K562 (cell line): Measurements from ENCODE around the gene NEU3. TPM values are rescaled to one million over a fixed set of nuclear protein-coding genes. Genes with fewer than 3 reads are reported as not detected.
A peak's percentile ranks its signal among the peaks of the same experiment; 100 is the strongest.

Experiments
- BRCA1 ChIP-seq, 2 experiments: fragments of 450-650 bp in 1 of 2; sonication (generic) in 1 of 2; formaldehyde crosslinking in 1 of 2; IDR thresholded peaks; 2 replicates each; pipeline versions ENCODE4 v1.5.0 to v1.6.1; 2017 to 2020; ENCODE audit warnings: mild to moderate bottlenecking in 1 of 2, missing genetic modification reagents in 1 of 2
- CBX2 ChIP-seq: fragments of 200-600 bp; sonication (generic); IDR thresholded peaks from one replicate; pipeline ENCODE4 v1.6.1; 2012; ENCODE audit warnings: mild to moderate bottlenecking, low read length, inconsistent platforms; ENCODE audit not compliant: insufficient read depth, poor library complexity, severe bottlenecking
- CGGBP1 ChIP-seq: fragments of 250-450 bp; sonication (Bioruptor Pico); IDR thresholded peaks from 2 replicates; pipeline ENCODE4 v1.9.0; 2021; ENCODE audit warnings: mild to moderate bottlenecking
- CTCF ChIP-seq, 3 experiments: IDR thresholded peaks in 2 of 3; conservative IDR thresholded peaks in 1 of 3; 2 replicates each; pipeline ENCODE4 v1.5.1; 2011 to 2012; ENCODE audit warnings: low read length in 3 of 3, mild to moderate bottlenecking in 3 of 3, control low read depth in 2 of 3, improper control_type of control experiment in 1 of 3, inconsistent platforms in 1 of 3, low read depth in 1 of 3, mixed read lengths in 1 of 3, moderate library complexity in 1 of 3; ENCODE audit not compliant: insufficient read depth in 2 of 3
- E2F1 ChIP-seq: sonication (generic); formaldehyde crosslinking; IDR thresholded peaks from 2 replicates; pipeline ENCODE4 v1.8.1; 2023; ENCODE audit warnings: mild to moderate bottlenecking, missing genetic modification reagents, moderate library complexity
- EZH2 ChIP-seq: IDR thresholded peaks from 2 replicates; pipeline ENCODE4 v1.6.1; 2012; ENCODE audit warnings: low read depth, mild to moderate bottlenecking, inconsistent platforms, low read length, borderline replicate concordance
- FOXJ3 ChIP-seq: sonication (generic); formaldehyde crosslinking; IDR thresholded peaks from 2 replicates; pipeline ENCODE4 v1.4.0; 2020; ENCODE audit warnings: mild to moderate bottlenecking, missing genetic modification reagents
- GTF2B ChIP-seq: IDR thresholded peaks from 2 replicates; pipeline ENCODE4 v1.6.1; 2011; ENCODE audit not compliant: insufficient read length; ENCODE audit errors: extremely low read depth
- HCFC1 ChIP-seq: IDR thresholded peaks from 2 replicates; pipeline ENCODE4 v1.6.1; 2012; ENCODE audit warnings: low read depth, low read length, improper control_type of control experiment
- KAT8 ChIP-seq: fragments of 450-650 bp; IDR thresholded peaks from 2 replicates; pipeline ENCODE4 v1.6.1; 2016; ENCODE audit warnings: low read depth, mild to moderate bottlenecking
- NFE2L1 ChIP-seq: fragments of 450-650 bp; IDR thresholded peaks from 2 replicates; pipeline ENCODE4 v1.6.1; 2016; ENCODE audit warnings: missing genetic modification characterization, low read depth, mild to moderate bottlenecking, missing compliant biosample characterization, moderate library complexity, borderline replicate concordance
- POU5F1 ChIP-seq: fragments of 150-350 bp; IDR thresholded peaks from 2 replicates; pipeline ENCODE4 v1.6.1; 2014; ENCODE audit warnings: borderline replicate concordance, low read length, low read depth, mild to moderate bottlenecking; ENCODE audit not compliant: partially characterized antibody
- PRPF4 ChIP-seq: fragments of 200-400 bp; formaldehyde crosslinking; IDR thresholded peaks from one replicate; pipeline ENCODE4 v1.6.1; 2017; ENCODE audit warnings: low read length, low read depth, mild to moderate bottlenecking; ENCODE audit not compliant: insufficient read depth, poor library complexity, severe bottlenecking
- SAFB2 ChIP-seq: fragments of 200-400 bp; formaldehyde crosslinking; IDR thresholded peaks from 2 replicates; pipeline ENCODE4 v1.6.1; 2018; ENCODE audit warnings: borderline replicate concordance, low read length, low read depth, moderate library complexity; ENCODE audit not compliant: severe bottlenecking
- TAL1 ChIP-seq: fragments of 450-650 bp; IDR thresholded peaks from 2 replicates; pipeline ENCODE4 v1.6.1; 2016; ENCODE audit warnings: mild to moderate bottlenecking
- ZBTB12 ChIP-seq: fragments of 250-450 bp; sonication (Bioruptor Pico); IDR thresholded peaks from 2 replicates; pipeline ENCODE4 v1.4.0; 2020
- ZNF316 ChIP-seq: fragments of 450-650 bp; IDR thresholded peaks from 2 replicates; pipeline ENCODE4 v1.6.1; 2016
- ZNF384 ChIP-seq: IDR thresholded peaks from 2 replicates; pipeline ENCODE4 v1.6.1; 2012; ENCODE audit warnings: low read depth, low read length, improper control_type of control experiment
- ZNF395 ChIP-seq: fragments of 200-800 bp; sonication (Bioruptor generic); IDR thresholded peaks from 2 replicates; pipeline ENCODE4 v1.6.1; 2017; ENCODE audit warnings: missing genetic modification characterization, missing compliant biosample characterization
- polyA plus RNA-seq, 8 experiments: library from polyadenylated mRNA; depleted of rRNA in 4 of 8; stranded (reverse) in 5 of 8; unstranded in 3 of 8; fragments of >200 nt; fragmentation: Nextera tagmentation in 2 of 8; fragmentation: Illumina TruSeq in 1 of 8; extraction: Ambion mirVana in 2 of 8; extraction: Trizol in 1 of 8; gene quantifications; 2 replicates each; pipeline versions ENCODE4 v1.2.1 to v1.2.3, GENCODE V29; 2011 to 2014; ENCODE audit warnings: inconsistent platforms in 1 of 8, missing spikeins in 1 of 8
- total RNA-seq, 7 experiments: library from RNA; depleted of rRNA in 6 of 7; stranded (reverse); fragments of >200 nt in 6 of 7; fragmentation: Illumina TruSeq in 2 of 7; extraction: Trizol in 2 of 7; gene quantifications; 2 replicates each; pipeline versions ENCODE4 v1.2.1 to v1.2.3, GENCODE V29; 2011 to 2021; ENCODE audit warnings: low replicate concordance in 1 of 7

Gene NEU3
- total and polyA plus RNA-seq, 9 of the 15 experiments (the other 6 are each of a cell fraction or from before 2014, with no cell fraction given) = 6.2 to 41.3 (median 31.1) TPM

- TF ChIP-seq PRPF4 (no peak), ZBTB12 (no peak), KAT8 (no peak), POU5F1 (no peak), ZNF395 (CRISPR knock-in tag) (no peak), EZH2 (no peak), E2F1 (CRISPR knock-in tag) (no peak), CBX2 (no peak), SAFB2 (no peak), CGGBP1 (CRISPR knock-in tag) (peak; percentile 46; the same call in 1 of the 2 replicates), FOXJ3 (CRISPR knock-in tag) (no peak), ZNF316 (no peak), GTF2B (no peak), BRCA1 (IDR thresholded peaks at IDR 0.05) (no peak), BRCA1 (CRISPR knock-in tag; IDR thresholded peaks at IDR 0.05) (no peak), HCFC1 (peak; percentile 56), CTCF (IDR thresholded peaks at IDR 0.05 in 2 of 3, conservative IDR thresholded peaks at IDR 0.05 in 1 of 3; ENCODE audit: insufficient read depth in 2 of 3, low read depth in 1 of 3, low read length in 3 of 3) (no peak), TAL1 (no peak), ZNF384 (no peak), NFE2L1 (tag) (no peak)
These were observed at the start of gene NEU3 (continued) for GRCh38 chr11:74988541-74989259.
